ENCODE measurements around the gene TIMELESS.

Gene TIMELESS

GRCh38 chr12:56490360-56490759 lies 41.1 kb upstream of the TIMELESS start (continued):
- TF ChIP-seq ZBTB11 (tag by site-specific recombination; conservative IDR thresholded peaks at IDR 0.05; ENCODE audit: low read depth) (no peak), ZNF391 (tag by site-specific recombination; IDR thresholded peaks at IDR 0.05; ENCODE audit: borderline replicate concordance, low read depth) (no peak), ZNF157 (tag by site-specific recombination; IDR thresholded peaks at IDR 0.05) (no peak), ZNF707 (tag by site-specific recombination; IDR thresholded peaks at IDR 0.05) (no peak), ZNF843 (tag by site-specific recombination; IDR thresholded peaks at IDR 0.05) (no peak), ZNF48 (tag by site-specific recombination; IDR thresholded peaks at IDR 0.05) (no peak), ZBTB21 (tag by site-specific recombination; IDR thresholded peaks at IDR 0.05) (no peak), ZNF280D (tag by site-specific recombination; IDR thresholded peaks at IDR 0.05) (no peak), ZNF549 (tag by site-specific recombination; IDR thresholded peaks at IDR 0.05) (no peak), ZNF610 (tag by site-specific recombination; IDR thresholded peaks at IDR 0.05; ENCODE audit: borderline replicate concordance) (no peak), ZFHX2 (tag by site-specific recombination; conservative IDR thresholded peaks at IDR 0.05) (no peak)

GRCh38 chr12:56488041-56488955 lies 39.1 kb upstream of the TIMELESS start, which contains the start of gene GLS2:
Gene GLS2 (minus strand): TSS chr12:56488161. CDS start chr12:56488118, 43 bp downstream.
- POLR2A ChIA-PET, result interaction anchor here (0.6 to 1.2 kb wide), 10 partner anchors 9 to 267 kb away, joined by 3 to 11 read pairs (median 4); partner anchors contain the start of genes CNPY2, RBMS2, RNF41 and SPRYD4
- no peaks in the 10 kb centered on the region for H3K4me1 ChIP-seq (ENCODE audit: control insufficient read depth, insufficient read depth, low read length)
- peak within 1 kb of the TSS; percentile 56 for H3K4me3 ChIP-seq (ENCODE audit: low read depth, low read length)
- no peaks in the 10 kb centered on the region for H3K9me3 ChIP-seq (ENCODE audit: control insufficient read depth, insufficient read depth, low read depth, low read length)
- H3K27ac ChIP-seq (ENCODE audit: extremely low read depth, low read depth, low read length), result peak within 1 kb of the TSS; percentile 60; the same call in 1 of the 2 replicates
- CTCF ChIA-PET, result interaction anchor here (0.6 to 1.0 kb wide), 7 partner anchors 8 to 298 kb away, joined by 3 to 4 read pairs (median 3); partner anchors contain the start of gene SMARCC2
- no peaks in the 10 kb centered on the region for H3K36me3 ChIP-seq (ENCODE audit: control insufficient read depth in 2 of 2, insufficient read depth in 1 of 2, low read length in 2 of 2)
- TF ChIP-seq ZXDB (tag by site-specific recombination; IDR thresholded peaks at IDR 0.05) (no peak), ZNF513 (tag by site-specific recombination; IDR thresholded peaks at IDR 0.05) (no peak), ZNF670 (tag by site-specific recombination; IDR thresholded peaks at IDR 0.05; ENCODE audit: low read depth) (no peak), ZNF600 (tag by site-specific recombination; IDR thresholded peaks at IDR 0.05) (0 out of 2 replicates have a peak, but pooled peaks have one; percentile 13), ZNF645 (tag by site-specific recombination; IDR thresholded peaks at IDR 0.05) (no peak), ZBTB10 (tag by site-specific recombination; IDR thresholded peaks at IDR 0.05) (no peak), ZNF658 (tag by site-specific recombination; IDR thresholded peaks at IDR 0.05) (no peak), ZNF248 (tag by site-specific recombination; IDR thresholded peaks at IDR 0.05) (no peak), ZNF529 (tag by site-specific recombination; IDR thresholded peaks at IDR 0.05; ENCODE audit: insufficient replicate concordance) (no peak), ZNF785 (tag by site-specific recombination; IDR thresholded peaks at IDR 0.05) (no peak)
- TF ChIP-seq, protein P1, sequence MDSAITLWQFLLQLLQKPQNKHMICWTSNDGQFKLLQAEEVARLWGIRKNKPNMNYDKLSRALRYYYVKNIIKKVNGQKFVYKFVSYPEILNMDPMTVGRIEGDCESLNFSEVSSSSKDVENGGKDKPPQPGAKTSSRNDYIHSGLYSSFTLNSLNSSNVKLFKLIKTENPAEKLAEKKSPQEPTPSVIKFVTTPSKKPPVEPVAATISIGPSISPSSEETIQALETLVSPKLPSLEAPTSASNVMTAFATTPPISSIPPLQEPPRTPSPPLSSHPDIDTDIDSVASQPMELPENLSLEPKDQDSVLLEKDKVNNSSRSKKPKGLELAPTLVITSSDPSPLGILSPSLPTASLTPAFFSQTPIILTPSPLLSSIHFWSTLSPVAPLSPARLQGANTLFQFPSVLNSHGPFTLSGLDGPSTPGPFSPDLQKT (IDR thresholded peaks at IDR 0.05; ENCODE audit: borderline replicate concordance, low read depth, low read length), result no peak
